T-helper 1 cell treated with Interleukin-12 subunit alpha and Interleukin-12 subunit beta and Interleukin-4 antibody, amounts not matched to agents 30 μg/mL and 1 μg/mL, for 36 hours (primary cell): ENCODE measurements around the gene SPAG6.

Experiments
- H3K27ac Mint-ChIP-seq: one replicate; pipeline ENCODE4 v1.8.0; 2021; ENCODE audit warnings: mild to moderate bottlenecking, mixed read lengths
- H3K27me3 Mint-ChIP-seq: one replicate; pipeline ENCODE4 v1.8.0; 2021; ENCODE audit warnings: low read depth, mixed read lengths
- H3K36me3 Mint-ChIP-seq: one replicate; pipeline ENCODE4 v1.8.0; 2021; ENCODE audit warnings: low read depth, mixed read lengths
- H3K4me1 Mint-ChIP-seq: one replicate; pipeline ENCODE4 v1.8.0; 2021; ENCODE audit warnings: low read depth, mixed read lengths
- H3K4me3 Mint-ChIP-seq: one replicate; pipeline ENCODE4 v1.8.0; 2021; ENCODE audit warnings: mild to moderate bottlenecking, moderate library complexity, mixed read lengths
- H3K9me3 Mint-ChIP-seq: one replicate; pipeline ENCODE4 v1.8.0; 2021; ENCODE audit warnings: mixed read lengths

SPAG6 gene

DNA sequence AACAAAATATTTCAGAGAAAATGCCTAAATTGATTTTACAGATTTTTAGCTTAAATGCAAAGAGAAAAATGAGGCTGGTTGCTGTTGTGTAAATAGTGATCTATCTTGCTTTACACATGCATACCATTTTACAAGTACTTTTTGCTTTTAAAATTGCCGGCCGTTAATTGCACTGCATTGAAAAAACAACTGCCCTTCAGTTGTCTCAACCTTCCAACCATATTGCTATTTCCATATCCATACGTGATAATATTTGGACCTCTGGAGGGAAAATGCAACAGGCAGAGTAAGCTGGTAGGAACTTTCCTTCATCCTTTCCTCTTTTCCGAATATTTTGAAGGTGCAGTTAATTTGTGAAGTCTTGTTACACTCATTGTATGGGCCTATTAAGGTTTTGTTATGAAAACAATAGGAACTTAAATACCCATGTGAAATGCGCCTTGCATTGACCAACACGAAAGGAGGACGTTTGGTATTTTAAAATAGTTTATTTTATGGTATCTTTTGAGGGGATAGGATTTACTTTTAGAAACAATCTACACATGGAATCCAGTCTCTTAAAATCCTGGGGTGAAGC, 13.1 kb upstream of the SPAG6 start:
- H3K36me3 Mint-ChIP-seq, result peaks cover 25% of the 10 kb centered on the region
- H3K4me1 Mint-ChIP-seq, result peaks cover 19% of the 10 kb centered on the region
- H3K4me3 Mint-ChIP-seq, result peak overlapping the region; percentile 80
- H3K9me3 Mint-ChIP-seq, result peaks cover 4% of the 10 kb centered on the region
- H3K27ac Mint-ChIP-seq, result no peak overlapping the region
- H3K27me3 Mint-ChIP-seq, result peaks cover 24% of the 10 kb centered on the region

DNA sequence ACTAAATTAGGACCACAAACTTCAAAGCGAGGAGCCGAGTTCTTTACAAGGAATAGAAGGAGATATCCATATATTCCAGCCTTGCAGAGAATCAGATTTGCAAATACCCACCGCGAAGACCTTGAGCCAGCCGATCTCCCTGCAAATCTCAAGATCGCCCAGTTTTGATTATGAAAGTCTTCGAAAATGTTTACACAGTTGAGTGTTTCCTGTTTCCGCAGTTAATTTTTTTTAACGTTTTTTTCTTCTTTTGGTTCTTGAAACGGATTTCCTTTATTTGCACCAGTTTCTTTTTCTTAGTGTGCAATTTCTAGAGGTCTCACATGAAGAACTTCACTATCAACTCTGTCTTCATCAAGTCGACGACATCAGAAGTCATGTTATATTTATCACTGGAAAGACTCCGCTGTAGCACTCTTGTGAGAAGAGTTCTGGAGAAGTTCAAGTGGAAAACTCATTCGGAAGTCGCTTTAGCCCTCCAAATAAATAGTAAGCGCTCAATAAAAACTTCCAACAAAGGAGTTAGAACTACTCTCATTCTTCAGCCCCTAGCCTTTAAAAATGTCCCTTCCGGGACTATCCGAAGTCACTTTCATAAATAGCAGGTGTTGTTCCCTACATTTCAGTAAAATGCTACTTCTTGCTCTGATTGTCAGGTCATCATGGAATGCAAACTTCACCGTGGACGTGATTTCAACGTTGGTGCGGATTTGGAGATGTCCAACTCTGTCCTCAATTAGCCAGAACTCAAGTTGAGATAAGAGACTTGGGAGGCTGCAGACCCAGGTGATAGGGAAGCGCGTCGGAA, 11.9 kb upstream of the SPAG6 start:
- Mint-ChIP-seq H3K9me3 (peaks cover 4% of the 10 kb centered on the region), H3K27ac (peak overlapping the region; percentile 86), H3K4me3 (peak overlapping the region; percentile 80), H3K27me3 (peaks cover 36% of the 10 kb centered on the region), H3K4me1 (peaks cover 23% of the 10 kb centered on the region), H3K36me3 (peaks cover 20% of the 10 kb centered on the region)

DNA sequence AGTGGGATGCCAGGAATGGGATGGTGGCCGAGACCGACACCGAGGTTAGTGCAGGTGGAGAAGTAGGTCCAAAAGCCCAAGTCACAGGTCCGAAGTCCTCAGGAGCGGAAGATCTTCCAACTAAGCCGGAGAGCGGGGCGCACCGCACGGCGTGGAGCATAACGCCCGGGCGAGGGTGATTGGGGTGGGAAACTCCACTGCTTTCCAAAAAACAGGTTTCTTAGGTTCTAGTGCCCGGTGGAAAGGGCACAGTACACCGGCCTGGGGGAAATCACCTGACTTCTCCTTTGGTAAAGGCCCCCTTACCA, 11.4 kb upstream of the SPAG6 start:
- Mint-ChIP-seq H3K27me3 (peaks cover 42% of the 10 kb centered on the region), H3K27ac (peak overlapping the region; percentile 86), H3K4me1 (peaks cover 28% of the 10 kb centered on the region), H3K9me3 (peaks cover 4% of the 10 kb centered on the region), H3K4me3 (peak overlapping the region; percentile 80), H3K36me3 (peaks cover 20% of the 10 kb centered on the region)

DNA sequence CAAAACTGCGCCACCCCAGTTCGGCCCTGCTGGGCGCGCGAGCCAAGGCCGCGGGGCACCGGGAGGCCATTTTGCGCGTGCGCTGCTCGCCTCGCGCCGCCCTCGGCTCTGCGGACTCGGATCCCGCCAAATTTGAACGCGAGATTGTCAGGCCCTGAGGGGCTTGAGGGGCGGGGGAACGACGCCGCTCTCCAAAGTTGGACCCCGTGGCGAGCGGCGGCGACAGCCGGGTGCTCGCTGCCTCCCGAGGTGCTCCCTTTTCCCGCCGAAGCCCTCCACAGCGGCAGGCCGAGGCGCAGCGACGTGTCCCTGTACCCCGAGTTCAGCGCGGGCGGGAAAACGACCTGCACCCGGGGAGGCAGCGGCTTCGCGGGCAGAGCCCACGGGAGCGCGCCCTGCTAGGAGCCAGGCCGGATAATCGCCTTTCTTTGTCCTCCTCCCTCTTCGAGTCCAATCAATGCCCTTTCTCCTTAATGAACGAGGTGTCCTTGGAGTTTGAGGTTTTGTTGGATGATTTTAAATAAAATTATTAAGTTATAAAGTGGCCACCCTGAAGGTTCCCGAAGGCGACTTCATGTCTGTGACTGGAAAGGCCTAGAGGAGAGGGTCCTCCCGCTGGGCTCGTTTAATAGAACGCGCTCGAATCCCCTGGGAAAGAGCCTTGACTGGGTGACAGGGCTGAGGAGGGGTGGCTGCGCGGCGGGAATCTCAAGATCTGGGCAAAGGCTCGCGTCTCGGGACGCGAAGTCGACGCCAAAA, 10.7 kb upstream of the SPAG6 start:
- peak overlapping the region; percentile 71 for H3K4me3 Mint-ChIP-seq
- H3K36me3 Mint-ChIP-seq, result peaks cover 15% of the 10 kb centered on the region
- peaks cover 4% of the 10 kb centered on the region for H3K9me3 Mint-ChIP-seq
- no peak overlapping the region for H3K27ac Mint-ChIP-seq
- peaks cover 45% of the 10 kb centered on the region for H3K27me3 Mint-ChIP-seq
- H3K4me1 Mint-ChIP-seq, result peaks cover 30% of the 10 kb centered on the region

DNA sequence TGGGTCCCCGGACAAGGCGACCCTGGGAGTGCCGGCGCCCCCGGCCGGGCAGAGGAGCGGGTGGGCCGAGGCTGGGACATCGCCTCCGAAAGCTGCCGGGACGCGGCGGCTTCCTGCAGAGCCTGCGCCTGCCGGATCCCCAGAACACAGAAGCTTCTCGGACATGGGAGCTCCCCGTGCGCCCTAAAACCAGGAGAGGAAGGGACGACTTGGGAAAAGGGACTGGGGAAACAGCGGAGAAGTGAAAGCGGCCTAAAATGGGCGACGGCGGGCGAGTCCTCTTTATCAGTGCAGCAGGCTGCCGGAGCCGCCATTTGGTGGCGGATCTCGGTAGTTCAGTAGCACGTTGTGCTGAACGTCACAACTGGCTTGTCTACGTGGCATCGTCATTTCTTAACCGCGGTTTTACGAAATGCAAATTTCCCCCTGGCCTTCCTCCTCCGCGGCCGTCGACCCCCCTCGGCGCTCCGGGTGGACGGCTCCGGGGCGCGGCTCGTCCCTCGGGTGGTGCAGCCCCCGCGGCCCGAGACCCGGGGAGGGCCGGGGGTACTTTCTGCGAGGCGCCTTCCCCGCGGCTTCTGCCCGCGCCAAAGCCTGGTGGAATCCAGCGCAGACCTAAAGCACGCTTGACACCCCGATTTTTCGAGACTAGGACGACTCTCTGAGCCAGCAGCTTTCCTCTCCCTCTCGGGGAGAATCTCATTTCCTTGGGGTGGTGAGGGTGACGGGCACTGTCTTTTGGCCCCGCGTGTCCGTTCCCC, 9.9 kb upstream of the SPAG6 start:
- Mint-ChIP-seq H3K27me3 (peaks cover 52% of the 10 kb centered on the region), H3K36me3 (peaks cover 10% of the 10 kb centered on the region), H3K9me3 (peaks cover 4% of the 10 kb centered on the region), H3K4me3 (peak overlapping the region; percentile 71), H3K4me1 (peaks cover 35% of the 10 kb centered on the region), H3K27ac (peak overlapping the region; percentile 80)

DNA sequence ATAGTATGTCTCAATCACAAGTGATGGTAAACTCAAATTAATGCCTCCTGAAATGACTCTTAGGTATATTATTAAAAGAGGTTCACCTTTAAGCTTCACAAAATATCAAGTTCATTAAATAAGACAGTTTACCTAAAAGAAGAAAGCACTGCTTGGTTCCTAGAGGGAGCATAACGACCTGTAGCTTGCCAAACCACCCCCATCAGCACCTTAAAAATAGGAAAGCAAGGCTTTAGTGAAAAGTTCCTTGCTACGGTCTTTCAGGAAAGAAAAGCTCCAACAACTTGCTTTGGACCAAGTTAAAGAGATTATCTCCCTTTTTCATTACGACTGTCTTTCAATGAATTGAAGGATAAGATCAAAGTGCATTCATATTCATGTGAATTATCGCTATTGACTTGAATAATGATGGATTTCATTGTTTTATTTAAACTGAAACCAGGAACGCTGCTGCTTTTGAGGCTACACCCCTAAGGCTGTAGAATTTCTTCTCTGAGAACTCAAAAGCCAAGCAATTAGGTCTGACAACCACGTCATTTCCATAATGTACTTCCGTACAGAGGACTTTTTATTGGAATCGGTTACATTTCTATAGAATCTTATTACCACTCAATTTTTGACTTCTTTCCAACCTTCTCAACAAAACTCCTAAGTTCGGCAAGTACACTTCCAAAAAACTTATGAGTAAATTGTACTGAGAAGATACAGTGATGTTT, 7.0 kb upstream of the SPAG6 start:
- Mint-ChIP-seq H3K4me1 (peaks cover 34% of the 10 kb centered on the region), H3K9me3 (peaks cover 4% of the 10 kb centered on the region), H3K27ac (peak overlapping the region; percentile 45), H3K27me3 (peaks cover 66% of the 10 kb centered on the region), H3K36me3 (peaks cover 4% of the 10 kb centered on the region), H3K4me3 (peak overlapping the region; percentile 42)

DNA sequence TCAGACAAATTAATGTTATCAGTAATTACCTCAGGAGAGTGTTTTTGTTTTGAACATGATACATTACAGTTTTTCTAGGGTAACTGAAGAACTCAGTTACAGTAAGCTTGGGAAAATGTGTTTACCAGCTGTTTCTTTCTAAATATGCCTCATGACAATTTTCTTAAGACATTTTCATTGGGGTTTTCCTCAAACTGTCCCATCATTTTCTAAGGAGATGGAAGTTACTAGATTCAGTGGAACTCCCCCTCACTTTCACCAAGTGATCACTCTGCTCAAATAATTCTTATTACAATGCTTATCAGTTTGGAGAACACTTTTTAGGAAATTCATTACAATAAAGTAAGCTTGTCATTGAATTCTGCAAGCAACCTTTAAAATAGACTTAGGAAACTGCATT, 6.4 kb upstream of the SPAG6 start:
- H3K27me3 Mint-ChIP-seq, result peaks cover 67% of the 10 kb centered on the region
- H3K27ac Mint-ChIP-seq, result peak overlapping the region; percentile 45
- peaks cover 28% of the 10 kb centered on the region for H3K4me1 Mint-ChIP-seq

DNA sequence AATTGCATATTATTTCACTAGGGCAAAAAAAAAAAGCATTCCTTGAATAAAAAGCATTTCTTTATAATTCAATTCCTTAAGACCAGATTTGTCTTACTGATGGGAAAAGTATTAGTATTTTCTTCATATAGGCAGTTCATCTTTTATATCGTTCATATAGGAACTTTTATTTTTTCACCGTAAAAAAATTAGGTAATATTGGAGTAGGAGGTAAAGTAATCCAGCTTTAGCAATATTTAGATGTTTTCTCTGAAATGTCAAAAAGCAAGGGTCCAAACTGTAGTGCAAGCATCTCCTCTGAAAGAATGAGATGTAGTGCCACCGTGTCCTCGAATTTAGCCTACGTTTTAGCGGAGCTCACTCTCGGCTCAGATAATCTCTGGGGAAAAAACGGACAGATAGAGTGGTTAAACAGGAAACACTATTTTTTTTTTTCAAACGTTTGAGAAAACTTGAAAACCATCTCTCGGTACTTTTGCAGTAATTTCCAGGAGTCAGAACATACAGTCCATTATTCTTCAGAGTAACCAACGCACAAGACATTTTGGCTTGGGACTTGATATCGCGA, 5.5 kb upstream of the SPAG6 start:
- Mint-ChIP-seq H3K36me3 (peaks cover 5% of the 10 kb centered on the region), H3K9me3 (no peaks in the 10 kb centered on the region), H3K27ac (peak overlapping the region; percentile 93), H3K27me3 (peaks cover 76% of the 10 kb centered on the region), H3K4me3 (peak overlapping the region; percentile 86), H3K4me1 (peaks cover 37% of the 10 kb centered on the region)

More for the DNA sequence above, 6.4 kb upstream of the SPAG6 start:
- Mint-ChIP-seq H3K4me3 (peak overlapping the region; percentile 42), H3K9me3 (no peaks in the 10 kb centered on the region), H3K36me3 (no peaks in the 10 kb centered on the region)

DNA sequence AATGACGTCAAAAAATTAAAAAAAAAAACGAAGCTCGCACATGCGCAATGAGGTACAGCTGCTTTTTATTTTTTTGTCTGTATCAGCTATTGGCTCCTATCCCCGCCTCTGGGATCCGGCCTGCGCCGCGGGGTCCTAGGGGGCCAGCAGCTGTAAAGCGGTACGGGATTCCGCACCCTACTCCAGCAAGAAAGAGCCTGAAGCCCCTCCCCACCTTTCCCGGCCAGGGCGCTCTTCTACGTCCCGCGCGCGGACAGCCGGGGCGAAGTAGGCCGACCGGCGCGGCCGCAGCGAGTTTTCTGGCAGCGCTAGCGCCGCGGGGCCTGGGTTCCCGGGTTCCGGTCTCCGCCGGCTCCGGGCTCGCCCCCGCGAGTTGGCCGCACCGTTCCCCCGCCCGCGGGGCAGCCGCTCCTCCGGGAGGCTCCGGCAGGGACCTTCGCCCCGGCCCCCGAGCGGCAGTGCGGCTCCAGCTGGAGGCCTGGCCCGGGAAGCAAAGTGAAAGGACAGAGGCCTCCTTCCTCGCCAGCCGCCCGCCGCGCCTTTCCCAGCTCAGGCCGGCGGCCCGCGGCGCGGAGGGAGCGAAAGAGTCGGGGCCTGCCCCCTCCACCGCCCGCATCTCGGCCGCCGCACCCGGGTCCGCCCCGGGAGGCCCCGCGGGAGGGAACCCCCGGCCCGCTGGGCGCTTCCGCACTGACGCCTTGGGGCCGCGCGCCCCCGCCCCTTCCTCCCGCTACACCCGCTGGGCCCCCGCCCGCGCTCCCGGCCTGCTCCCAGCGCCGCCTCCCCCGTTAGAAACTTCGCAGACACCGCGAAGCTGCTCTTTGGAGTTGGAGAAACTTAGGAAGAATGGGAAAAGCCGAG, 4.7 kb upstream of the SPAG6 start:
- no peaks in the 10 kb centered on the region for H3K9me3 Mint-ChIP-seq
- H3K27ac Mint-ChIP-seq, result peak overlapping the region; percentile 93
- H3K27me3 Mint-ChIP-seq, result peaks cover 74% of the 10 kb centered on the region

DNA sequence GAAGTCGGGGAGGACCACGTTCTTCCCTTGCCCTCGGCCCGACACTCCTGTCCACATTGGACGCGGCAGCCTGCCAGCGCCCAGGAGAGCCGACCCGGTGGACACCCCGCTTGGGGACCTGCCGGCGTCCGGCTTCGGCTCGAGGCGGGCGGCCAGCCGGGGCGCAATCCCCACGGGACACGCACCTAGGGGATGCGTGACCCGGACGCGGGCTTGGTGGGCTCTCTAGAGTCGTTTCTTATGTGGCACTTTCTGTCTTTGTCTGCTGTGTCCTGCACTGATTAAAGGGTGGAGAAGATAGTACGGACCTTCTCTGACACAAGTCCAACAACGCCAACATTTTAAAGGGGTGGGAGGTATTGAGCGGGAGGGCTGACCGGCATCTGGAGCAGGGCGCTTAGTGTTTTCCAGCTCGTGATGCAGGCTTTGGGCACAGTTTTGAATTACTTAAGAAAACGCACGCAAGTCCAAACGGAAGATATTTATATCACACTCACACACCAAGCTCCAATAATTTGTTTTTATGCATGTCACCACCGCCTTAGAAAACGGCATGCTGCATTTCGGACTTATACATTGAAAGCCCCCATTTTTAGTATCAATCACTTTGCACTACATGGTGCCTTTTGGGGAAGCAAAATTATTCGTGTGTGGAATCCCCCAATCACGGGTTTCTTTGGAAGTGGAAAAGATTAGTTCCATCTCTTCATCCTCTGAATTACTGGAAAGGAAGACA, 3.9 kb upstream of the SPAG6 start:
- Mint-ChIP-seq H3K27ac (peak overlapping the region; percentile 57), H3K4me3 (peak overlapping the region; percentile 67), H3K4me1 (peaks cover 42% of the 10 kb centered on the region), H3K27me3 (peaks cover 81% of the 10 kb centered on the region), H3K36me3 (peaks cover 5% of the 10 kb centered on the region), H3K9me3 (no peaks in the 10 kb centered on the region)

More for the DNA sequence above, 4.7 kb upstream of the SPAG6 start:
- Mint-ChIP-seq H3K4me3 (peak overlapping the region; percentile 86), H3K36me3 (peaks cover 5% of the 10 kb centered on the region), H3K4me1 (peaks cover 39% of the 10 kb centered on the region)

DNA sequence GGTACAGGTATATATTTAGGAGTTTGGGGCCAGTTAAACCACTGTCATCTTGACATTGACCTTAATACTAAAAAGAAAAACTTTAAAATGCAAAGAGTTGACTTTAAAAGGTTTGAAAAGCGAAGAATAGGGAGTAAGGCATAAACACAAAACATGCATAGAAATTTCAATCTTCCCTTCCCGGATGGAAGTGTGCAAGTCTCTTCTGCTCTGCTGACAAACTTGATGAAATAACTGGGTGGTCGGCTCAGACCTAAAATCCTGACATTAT, 3.4 kb upstream of the SPAG6 start:
- Mint-ChIP-seq H3K27ac (peak overlapping the region; percentile 50), H3K9me3 (no peaks in the 10 kb centered on the region), H3K4me3 (peak overlapping the region; percentile 67), H3K4me1 (peaks cover 43% of the 10 kb centered on the region), H3K36me3 (peaks cover 6% of the 10 kb centered on the region), H3K27me3 (peaks cover 82% of the 10 kb centered on the region)

DNA sequence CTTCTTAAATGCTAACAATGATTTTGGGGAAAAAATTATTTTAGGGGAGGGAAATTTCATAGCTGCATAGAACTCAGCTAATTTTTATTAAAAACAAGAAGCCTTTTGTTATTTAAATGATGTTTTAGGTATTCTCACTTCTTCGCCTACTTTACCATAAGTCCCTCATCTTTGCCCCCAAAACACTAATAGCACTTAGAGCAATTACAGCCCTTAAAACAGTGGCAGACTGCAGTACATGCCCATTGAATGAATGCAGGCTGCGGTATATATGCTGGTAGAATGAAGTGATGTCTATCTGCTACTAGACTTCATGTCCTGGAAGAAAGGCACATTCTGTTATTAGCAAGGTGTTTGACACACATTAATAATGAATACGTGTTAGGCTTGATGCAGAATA, 2.9 kb upstream of the SPAG6 start:
- Mint-ChIP-seq H3K27ac (no peak overlapping the region), H3K9me3 (no peaks in the 10 kb centered on the region), H3K4me3 (no peak overlapping the region), H3K4me1 (peaks cover 39% of the 10 kb centered on the region), H3K27me3 (peaks cover 80% of the 10 kb centered on the region), H3K36me3 (peaks cover 6% of the 10 kb centered on the region)
